OCI-LY3 (cell line): Measurements from ENCODE around the gene MRTFA.

Source experiments
- H2AFZ ChIP-seq: fragments of 200-600, 300-600 bp; shearing (Covaris generic); 2 replicates; pipeline ENCODE4 v1.6.0; 2014; ENCODE audit warnings: antibody characterized with exemption, low read depth, low read length
- H3K27ac ChIP-seq: fragments of 200-600, 300-600 bp; sonication (generic); 2 replicates; pipeline ENCODE4 v1.5.1; 2014; ENCODE audit warnings: mild to moderate bottlenecking, low read length, moderate library complexity, mixed read lengths
- H3K27me3 ChIP-seq: fragments of 200-600, 300-600 bp; sonication (generic); 2 replicates; pipeline ENCODE4 v1.6.1; 2014; ENCODE audit warnings: low read depth, low read length, mixed read lengths
- H3K36me3 ChIP-seq: fragments of 200-600, 300-600 bp; sonication (generic); replicated peaks from 2 replicates; pipeline ENCODE3; 2014; ENCODE audit warnings: low read depth, low read length, mixed read lengths
- H3K4me1 ChIP-seq: fragments of 300-600, 200-600 bp; sonication (generic); 2 replicates; pipeline ENCODE4 v1.6.1; 2014; ENCODE audit warnings: low read length, mixed read lengths
- H3K4me2 ChIP-seq: fragments of 200-600, 300-600 bp; sonication (generic); 2 replicates; pipeline ENCODE4 v1.6.1; 2014; ENCODE audit warnings: low read length, mixed read lengths
- H3K4me3 ChIP-seq: fragments of 300-600, 200-600 bp; sonication (generic); 2 replicates; pipeline ENCODE4 v1.5.1; 2014; ENCODE audit warnings: antibody characterized with exemption, mild to moderate bottlenecking, low read length, moderate library complexity
- H3K79me2 ChIP-seq: fragments of 300-600, 200-600 bp; shearing (Covaris generic); 2 replicates; pipeline ENCODE4 v1.6.1; 2014; ENCODE audit warnings: mild to moderate bottlenecking, low read length, mixed read lengths
- H3K9ac ChIP-seq: fragments of 300-600, 200-600 bp; shearing (Covaris generic); 2 replicates; pipeline ENCODE4 v1.6.0; 2014; ENCODE audit warnings: mild to moderate bottlenecking, low read length, moderate library complexity
- H3K9me3 ChIP-seq: fragments of 200-600, 300-600 bp; shearing (Covaris generic); 2 replicates; pipeline ENCODE4 v1.6.1; 2014; ENCODE audit warnings: low read length, mixed read lengths; ENCODE audit not compliant: insufficient read depth
- H4K20me1 ChIP-seq: fragments of 200-600, 300-600 bp; sonication (generic); 2 replicates; pipeline ENCODE4 v1.6.1; 2016; ENCODE audit warnings: low read length, mixed read lengths; ENCODE audit not compliant: insufficient read depth
- EZH2phosphoT487 ChIP-seq: fragments of 200-600 bp; shearing (Covaris generic); IDR thresholded peaks from 2 replicates; pipeline ENCODE4 v1.6.1; 2018; ENCODE audit warnings: antibody characterized with exemption, mixed run types, low read depth
- TF ChIP-seq, protein P1 (sequence below): fragments of 200-600, 300-600 bp; sonication (generic); IDR thresholded peaks from 2 replicates; pipeline ENCODE4 v1.5.1; 2014; ENCODE audit warnings: antibody characterized with exemption, low read length, low read depth

The MRTFA gene

DNA sequence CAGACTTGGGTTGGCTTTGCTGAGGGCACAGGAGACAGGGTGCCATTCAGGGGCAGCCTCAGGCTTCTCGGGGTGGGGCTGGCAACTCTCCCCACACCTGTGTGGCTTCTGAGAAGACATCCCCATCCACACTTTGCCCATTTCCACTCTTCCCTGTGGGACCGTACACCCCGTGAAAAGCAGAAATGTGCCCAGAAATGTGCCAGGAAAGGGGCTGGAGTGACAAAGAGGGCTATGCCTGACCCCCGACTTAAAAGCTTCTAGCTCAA is 215.5 kb downstream of the MRTFA start:
- Histone ChIP-seq H4K20me1 (peaks cover 3% of the 10 kb centered on the region; the same call in 1 of the 2 replicates), H3K4me3 (no peak overlapping the region), H3K9me3 (no peaks in the 10 kb centered on the region), H3K36me3 (peaks cover 58% of the 10 kb centered on the region), H3K4me1 (peaks cover 3% of the 10 kb centered on the region), H3K27me3 (no peaks in the 10 kb centered on the region), H3K27ac (no peak overlapping the region), H3K79me2 (no peaks in the 10 kb centered on the region), H2AFZ (no peak overlapping the region), H3K9ac (no peak overlapping the region), H3K4me2 (no peak overlapping the region)
- TF ChIP-seq, protein P1, sequence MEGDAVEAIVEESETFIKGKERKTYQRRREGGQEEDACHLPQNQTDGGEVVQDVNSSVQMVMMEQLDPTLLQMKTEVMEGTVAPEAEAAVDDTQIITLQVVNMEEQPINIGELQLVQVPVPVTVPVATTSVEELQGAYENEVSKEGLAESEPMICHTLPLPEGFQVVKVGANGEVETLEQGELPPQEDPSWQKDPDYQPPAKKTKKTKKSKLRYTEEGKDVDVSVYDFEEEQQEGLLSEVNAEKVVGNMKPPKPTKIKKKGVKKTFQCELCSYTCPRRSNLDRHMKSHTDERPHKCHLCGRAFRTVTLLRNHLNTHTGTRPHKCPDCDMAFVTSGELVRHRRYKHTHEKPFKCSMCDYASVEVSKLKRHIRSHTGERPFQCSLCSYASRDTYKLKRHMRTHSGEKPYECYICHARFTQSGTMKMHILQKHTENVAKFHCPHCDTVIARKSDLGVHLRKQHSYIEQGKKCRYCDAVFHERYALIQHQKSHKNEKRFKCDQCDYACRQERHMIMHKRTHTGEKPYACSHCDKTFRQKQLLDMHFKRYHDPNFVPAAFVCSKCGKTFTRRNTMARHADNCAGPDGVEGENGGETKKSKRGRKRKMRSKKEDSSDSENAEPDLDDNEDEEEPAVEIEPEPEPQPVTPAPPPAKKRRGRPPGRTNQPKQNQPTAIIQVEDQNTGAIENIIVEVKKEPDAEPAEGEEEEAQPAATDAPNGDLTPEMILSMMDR: no peak
- TF ChIP-seq EZH2phosphoT487: no peak

- H3K4me2 ChIP-seq: no peak overlapping the region
- no peaks in the 10 kb centered on the region for H3K27me3 ChIP-seq
- no peaks in the 10 kb centered on the region for H3K79me2 ChIP-seq
- no peak overlapping the region for H3K9ac ChIP-seq
- TF ChIP-seq, protein P1: no peak
- no peak for TF ChIP-seq EZH2phosphoT487
- H3K9me3 ChIP-seq: no peaks in the 10 kb centered on the region
- peaks cover 3% of the 10 kb centered on the region; the same call in 1 of the 2 replicates for H4K20me1 ChIP-seq
- H2AFZ ChIP-seq: no peak overlapping the region
- no peak overlapping the region for H3K4me3 ChIP-seq
- peaks cover 55% of the 10 kb centered on the region for H3K36me3 ChIP-seq
- no peak overlapping the region for H3K27ac ChIP-seq
- H3K4me1 ChIP-seq: peaks cover 8% of the 10 kb centered on the region
These were observed 216.0 kb downstream of the MRTFA start for GRCh38 chr22:40420341-40421081.

- H3K36me3 ChIP-seq: peaks cover 49% of the 10 kb centered on the region
- TF ChIP-seq, protein P1: no peak
- TF ChIP-seq EZH2phosphoT487: no peak
- no peak overlapping the region for H3K4me2 ChIP-seq
These were observed 216.8 kb downstream of the MRTFA start for GRCh38 chr22:40419718-40420117.

DNA sequence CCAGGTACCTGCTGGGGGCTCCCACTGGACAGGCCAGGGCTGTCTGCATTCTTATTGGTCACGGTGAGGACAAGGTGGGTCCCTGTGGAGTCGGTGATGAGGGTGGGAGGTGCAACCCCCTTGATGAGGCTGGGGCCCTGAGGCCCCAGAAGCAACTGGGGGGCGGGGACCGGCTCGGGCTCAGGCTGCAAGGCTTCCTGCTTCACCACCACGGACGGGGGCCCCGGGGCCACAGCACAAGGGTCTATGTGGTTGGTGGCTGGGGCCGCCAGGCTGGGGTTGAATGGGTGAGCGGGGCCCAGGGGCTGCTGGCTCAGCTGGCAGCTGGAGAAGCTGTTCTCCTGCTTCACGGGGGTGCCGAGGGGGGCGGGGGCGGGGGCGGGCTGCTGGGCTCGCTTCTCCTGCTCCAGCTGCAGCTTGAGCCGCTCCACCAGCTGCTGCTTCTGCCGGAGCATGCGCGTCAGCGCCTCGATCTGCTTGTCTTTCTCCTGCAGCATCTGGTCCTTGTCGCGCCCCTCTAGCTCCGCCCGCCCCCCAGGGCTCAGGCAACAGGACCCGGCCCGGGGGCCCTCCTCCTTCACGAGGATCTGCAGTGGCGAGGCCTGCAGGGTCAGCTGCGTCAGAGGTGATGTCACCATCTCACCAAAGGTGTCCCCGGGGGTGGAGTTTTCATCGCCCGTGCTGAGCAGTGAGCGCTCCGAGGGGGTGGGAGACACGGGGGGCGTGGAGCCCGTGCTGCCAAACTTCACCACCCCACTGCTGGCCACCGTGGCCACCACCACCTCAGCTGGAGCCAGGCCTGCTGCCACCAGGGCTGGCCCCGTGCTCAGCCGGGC is 217.9 kb downstream of the MRTFA start:
- Histone ChIP-seq H3K9ac (no peak overlapping the region), H3K9me3 (no peaks in the 10 kb centered on the region), H3K4me3 (no peak overlapping the region), H3K27me3 (no peaks in the 10 kb centered on the region), H3K27ac (no peak overlapping the region), H4K20me1 (no peaks in the 10 kb centered on the region), H3K4me1 (peaks cover 27% of the 10 kb centered on the region), H2AFZ (no peak overlapping the region), H3K79me2 (no peaks in the 10 kb centered on the region), H3K36me3 (peaks cover 46% of the 10 kb centered on the region), H3K4me2 (no peak overlapping the region)
- TF ChIP-seq EZH2phosphoT487: no peak
- TF ChIP-seq, protein P1: no peak

More at GRCh38 chr22:40419718-40420117, 216.8 kb downstream of the MRTFA start:
- no peak overlapping the region for H3K4me3 ChIP-seq
- peaks cover 2% of the 10 kb centered on the region; the same call in 1 of the 2 replicates for H4K20me1 ChIP-seq
- H3K9me3 ChIP-seq: no peaks in the 10 kb centered on the region
- no peak overlapping the region for H2AFZ ChIP-seq
- H3K4me1 ChIP-seq: peaks cover 16% of the 10 kb centered on the region
- H3K27ac ChIP-seq: no peak overlapping the region
- no peaks in the 10 kb centered on the region for H3K79me2 ChIP-seq
- H3K9ac ChIP-seq: no peak overlapping the region
- no peaks in the 10 kb centered on the region for H3K27me3 ChIP-seq
